ENCODE measurements around the gene ZCCHC14.

Gene ZCCHC14

GRCh38 chr16:87474017-87474416 lies 18.8 kb downstream of the ZCCHC14 start:
- DNase-seq: no peak

- DNase-seq: no peak
Measured at GRCh38 chr16:87472935-87473334, 19.9 kb downstream of the ZCCHC14 start.

GRCh38 chr16:87472142-87472778 lies 20.6 kb downstream of the ZCCHC14 start:
- no peak for DNase-seq

GRCh38 chr16:87471278-87472141 lies 21.3 kb downstream of the ZCCHC14 start:
- no peak for DNase-seq

- no peak for DNase-seq
Measured at GRCh38 chr16:87470332-87470731, 22.5 kb downstream of the ZCCHC14 start.

GRCh38 chr16:87469169-87469568 lies 23.7 kb downstream of the ZCCHC14 start:
- no peak for DNase-seq

- DNase-seq: no peak
Measured at GRCh38 chr16:87468550-87468949, 24.3 kb downstream of the ZCCHC14 start.

GRCh38 chr16:87466975-87467501 lies 25.8 kb downstream of the ZCCHC14 start:
- no peak for DNase-seq

- DNase-seq: no peak
Measured at GRCh38 chr16:87465879-87466278, 26.9 kb downstream of the ZCCHC14 start.

GRCh38 chr16:87465306-87465705 lies 27.5 kb downstream of the ZCCHC14 start:
- DNase-seq: peak; percentile 41

- DNase-seq: peak; percentile 74
Measured at GRCh38 chr16:87464691-87465300, 28.0 kb downstream of the ZCCHC14 start.

- peak; percentile 61 for DNase-seq
Measured at GRCh38 chr16:87463722-87464690, 28.8 kb downstream of the ZCCHC14 start.

GRCh38 chr16:87461466-87461991 lies 31.3 kb downstream of the ZCCHC14 start:
- DNase-seq: peak; percentile 40

- DNase-seq: no peak
Measured at GRCh38 chr16:87460936-87461335, 31.9 kb downstream of the ZCCHC14 start.

- no peak for DNase-seq
Measured at GRCh38 chr16:87459833-87460232, 33.0 kb downstream of the ZCCHC14 start.

GRCh38 chr16:87459027-87459426 lies 33.8 kb downstream of the ZCCHC14 start:
- no peak for DNase-seq

- no peak for DNase-seq
Measured at GRCh38 chr16:87458424-87458915, 34.4 kb downstream of the ZCCHC14 start.

GRCh38 chr16:87457709-87458423 lies 35.0 kb downstream of the ZCCHC14 start:
- peak; percentile 68 for DNase-seq

GRCh38 chr16:87457061-87457611 lies 35.7 kb downstream of the ZCCHC14 start:
- no peak for DNase-seq

- no peak for DNase-seq
Measured at GRCh38 chr16:87454391-87454790, 38.4 kb downstream of the ZCCHC14 start.

GRCh38 chr16:87453326-87453725 lies 39.5 kb downstream of the ZCCHC14 start:
- no peak for DNase-seq
